ENCODE data around the gene KBTBD7.

DNA sequence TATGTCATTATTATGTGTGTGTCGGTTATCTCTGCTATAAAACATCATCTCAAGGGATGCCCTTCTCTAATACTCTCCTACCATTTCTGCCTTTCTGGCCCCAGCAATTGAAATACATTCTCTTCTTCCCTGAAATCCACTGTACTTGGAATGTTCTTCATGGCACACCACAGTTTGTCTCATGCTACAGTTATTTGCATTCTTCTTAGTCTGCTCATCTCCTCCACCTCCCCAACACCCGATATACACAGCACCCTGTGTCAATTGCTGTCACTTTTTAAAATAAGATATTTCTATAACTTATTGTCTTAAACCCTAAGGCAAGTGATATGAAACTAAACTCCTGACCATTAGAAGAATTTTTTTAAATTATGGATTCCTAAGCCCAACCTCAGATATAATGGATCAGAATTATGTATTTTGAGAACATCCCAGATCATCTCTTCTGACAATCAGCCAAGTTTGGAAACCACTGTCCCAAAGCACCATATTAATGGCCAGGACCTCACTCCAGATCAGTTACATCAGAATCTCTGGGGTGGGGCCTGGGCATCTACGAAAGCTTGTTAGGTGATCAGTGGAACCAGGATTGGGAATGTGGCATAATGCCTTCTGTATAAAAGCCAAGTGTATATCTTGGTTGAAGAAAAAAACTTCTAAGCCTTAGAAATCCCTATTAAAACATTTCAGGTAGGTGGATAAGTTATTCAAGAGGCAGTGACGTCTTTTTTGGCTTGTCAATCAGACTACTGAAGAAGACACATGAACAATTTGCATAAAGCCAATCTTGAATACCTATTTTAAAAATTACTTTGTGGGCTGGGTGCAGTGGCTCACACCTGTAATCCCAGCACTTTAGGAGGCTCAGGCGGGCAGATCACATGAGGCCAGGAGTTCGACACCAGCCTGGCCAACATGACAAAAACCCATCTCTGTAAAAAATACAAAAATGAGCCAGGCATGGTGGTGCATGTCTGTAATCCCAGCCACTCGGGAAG lies 30.0 kb upstream of the KBTBD7 start:
- TF ChIP-seq, protein P1, sequence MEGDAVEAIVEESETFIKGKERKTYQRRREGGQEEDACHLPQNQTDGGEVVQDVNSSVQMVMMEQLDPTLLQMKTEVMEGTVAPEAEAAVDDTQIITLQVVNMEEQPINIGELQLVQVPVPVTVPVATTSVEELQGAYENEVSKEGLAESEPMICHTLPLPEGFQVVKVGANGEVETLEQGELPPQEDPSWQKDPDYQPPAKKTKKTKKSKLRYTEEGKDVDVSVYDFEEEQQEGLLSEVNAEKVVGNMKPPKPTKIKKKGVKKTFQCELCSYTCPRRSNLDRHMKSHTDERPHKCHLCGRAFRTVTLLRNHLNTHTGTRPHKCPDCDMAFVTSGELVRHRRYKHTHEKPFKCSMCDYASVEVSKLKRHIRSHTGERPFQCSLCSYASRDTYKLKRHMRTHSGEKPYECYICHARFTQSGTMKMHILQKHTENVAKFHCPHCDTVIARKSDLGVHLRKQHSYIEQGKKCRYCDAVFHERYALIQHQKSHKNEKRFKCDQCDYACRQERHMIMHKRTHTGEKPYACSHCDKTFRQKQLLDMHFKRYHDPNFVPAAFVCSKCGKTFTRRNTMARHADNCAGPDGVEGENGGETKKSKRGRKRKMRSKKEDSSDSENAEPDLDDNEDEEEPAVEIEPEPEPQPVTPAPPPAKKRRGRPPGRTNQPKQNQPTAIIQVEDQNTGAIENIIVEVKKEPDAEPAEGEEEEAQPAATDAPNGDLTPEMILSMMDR (IDR thresholded peaks at IDR 0.05; ENCODE audit: low read depth, low read length, poor library complexity, severe bottlenecking): no peak
- TF ChIP-seq EZH2phosphoT487 (IDR thresholded peaks at IDR 0.05; ENCODE audit: borderline replicate concordance, low read length): no peak
